Measurements from ENCODE around the gene CRBN.

The CRBN gene

GRCh38 chr3:3110749-3111361 is 68.6 kb downstream of the CRBN start:
- Histone ChIP-seq H3K9me2 (replicated peaks; ENCODE audit: low read depth, low read length) (no peaks in the 10 kb centered on the region), H3K4me2 (ENCODE audit: low read depth, low read length, poor library complexity, severe bottlenecking) (no peak overlapping the region), H3F3A (ENCODE audit: low read depth) (no peaks in the 10 kb centered on the region), H3K9me3 (ENCODE audit: insufficient read depth, low read depth, low read length) (no peaks in the 10 kb centered on the region), H4K20me1 (ENCODE audit: insufficient read depth, low read length, poor library complexity, severe bottlenecking) (no peaks in the 10 kb centered on the region), H3K36me3 (ENCODE audit: insufficient read depth, low read length) (no peaks in the 10 kb centered on the region), H3K27me3 (ENCODE audit: insufficient read depth, low read length, poor library complexity, severe bottlenecking) (no peaks in the 10 kb centered on the region), H3K4me3 (ENCODE audit: low read length, poor library complexity, severe bottlenecking) (no peak overlapping the region), H3K9ac (ENCODE audit: low read depth, low read length, poor library complexity, severe bottlenecking) (no peak overlapping the region), H3K4me1 (ENCODE audit: insufficient read depth, low read length, poor library complexity, severe bottlenecking) (no peaks in the 10 kb centered on the region), H2AFZ (ENCODE audit: low read length) (no peak overlapping the region), H3K79me2 (ENCODE audit: insufficient read depth, low read length) (no peaks in the 10 kb centered on the region)
- TF ChIP-seq CTCF (conservative IDR thresholded peaks at IDR 0.05; ENCODE audit: low read length): no peak

- Histone ChIP-seq H3K4me3 (ENCODE audit: low read length, poor library complexity, severe bottlenecking) (no peak within 1 kb of the TSS), H4K20me1 (ENCODE audit: insufficient read depth, low read length, poor library complexity, severe bottlenecking) (no peaks in the 10 kb centered on the region), H3K9ac (ENCODE audit: low read depth, low read length, poor library complexity, severe bottlenecking) (no peak within 1 kb of the TSS), H3F3A (ENCODE audit: low read depth) (no peaks in the 10 kb centered on the region), H3K9me2 (replicated peaks; ENCODE audit: low read depth, low read length) (no peaks in the 10 kb centered on the region), H3K9me3 (ENCODE audit: insufficient read depth, low read depth, low read length) (no peaks in the 10 kb centered on the region), H2AFZ (ENCODE audit: low read length) (no peak within 1 kb of the TSS), H3K4me1 (ENCODE audit: insufficient read depth, low read length, poor library complexity, severe bottlenecking) (no peaks in the 10 kb centered on the region), H3K36me3 (ENCODE audit: insufficient read depth, low read length) (no peaks in the 10 kb centered on the region), H3K79me2 (ENCODE audit: insufficient read depth, low read length) (no peaks in the 10 kb centered on the region), H3K27me3 (ENCODE audit: insufficient read depth, low read length, poor library complexity, severe bottlenecking) (no peaks in the 10 kb centered on the region), H3K4me2 (ENCODE audit: low read depth, low read length, poor library complexity, severe bottlenecking) (no peak within 1 kb of the TSS)
- TF ChIP-seq EZH2phosphoT487 (IDR thresholded peaks at IDR 0.05; ENCODE audit: borderline replicate concordance) (no peak), CTCF (conservative IDR thresholded peaks at IDR 0.05; ENCODE audit: low read length) (no peak)
Measured at GRCh38 chr3:3110299-3110630, 69.2 kb downstream of the CRBN start, which contains the start of gene IL5RA. Gene IL5RA, minus strand, starts transcription at chr3:3110374. Its CDS starts 5,390 bp downstream, at chr3:3104984.

GRCh38 chr3:3109407-3110298 is 69.8 kb downstream of the CRBN start:
- Histone ChIP-seq H4K20me1 (ENCODE audit: insufficient read depth, low read length, poor library complexity, severe bottlenecking) (no peaks in the 10 kb centered on the region), H3K27me3 (ENCODE audit: insufficient read depth, low read length, poor library complexity, severe bottlenecking) (no peaks in the 10 kb centered on the region), H3K4me3 (ENCODE audit: low read length, poor library complexity, severe bottlenecking) (no peak overlapping the region), H3K9me2 (replicated peaks; ENCODE audit: low read depth, low read length) (no peaks in the 10 kb centered on the region), H3K36me3 (ENCODE audit: insufficient read depth, low read length) (no peaks in the 10 kb centered on the region), H3K4me1 (ENCODE audit: insufficient read depth, low read length, poor library complexity, severe bottlenecking) (no peaks in the 10 kb centered on the region), H3K9ac (ENCODE audit: low read depth, low read length, poor library complexity, severe bottlenecking) (no peak overlapping the region), H3F3A (ENCODE audit: low read depth) (no peaks in the 10 kb centered on the region), H3K4me2 (ENCODE audit: low read depth, low read length, poor library complexity, severe bottlenecking) (no peak overlapping the region), H2AFZ (ENCODE audit: low read length) (no peak overlapping the region), H3K9me3 (ENCODE audit: insufficient read depth, low read depth, low read length) (no peaks in the 10 kb centered on the region), H3K79me2 (ENCODE audit: insufficient read depth, low read length) (no peaks in the 10 kb centered on the region)
- TF ChIP-seq EZH2phosphoT487 (IDR thresholded peaks at IDR 0.05; ENCODE audit: borderline replicate concordance) (no peak), CTCF (conservative IDR thresholded peaks at IDR 0.05; ENCODE audit: low read length) (no peak)

Data from Loucy (cell line).